H1 (cell line): ENCODE data around the gene MRPS2. TPM values are rescaled to one million over a fixed set of nuclear protein-coding genes. Genes with fewer than 3 reads are reported as not detected.

Experiments
- ASH2L ChIP-seq: fragments of 200-600, 300-600 bp; sonication (generic); IDR thresholded peaks from one replicate; pipeline ENCODE4 v1.7.1; 2017; ENCODE audit warnings: low read length
- BACH1 ChIP-seq: IDR thresholded peaks from 2 replicates; pipeline ENCODE4 v1.6.1; 2012; ENCODE audit warnings: low read length, improper control_type of control experiment
- CHD7 ChIP-seq: fragments of 300-600 bp; sonication (generic); IDR thresholded peaks from 2 replicates; pipeline ENCODE4 v1.7.1; 2012; ENCODE audit warnings: low read length, moderate library complexity, mild to moderate bottlenecking, inconsistent platforms; ENCODE audit not compliant: insufficient replicate concordance
- GTF2F1 ChIP-seq: IDR thresholded peaks from 2 replicates; pipeline ENCODE4 v1.6.1; 2012; ENCODE audit warnings: low read depth, low read length, improper control_type of control experiment, borderline replicate concordance
- KDM4A ChIP-seq: IDR thresholded peaks from one replicate; pipeline ENCODE4 v1.7.1; 2012; ENCODE audit warnings: low read depth, mild to moderate bottlenecking, moderate library complexity, low read length, inconsistent platforms; ENCODE audit not compliant: severe bottlenecking
- MAX ChIP-seq: IDR thresholded peaks from 2 replicates; pipeline ENCODE4 v1.6.1; 2012; ENCODE audit warnings: inconsistent platforms
- POU5F1 ChIP-seq: IDR thresholded peaks from 2 replicates; pipeline ENCODE4 v1.6.1; 2011; ENCODE audit warnings: low read depth, mild to moderate bottlenecking, low read length, moderate library complexity
- SP2 ChIP-seq: IDR thresholded peaks from 2 replicates; pipeline ENCODE4 v1.6.1; 2012; ENCODE audit warnings: mild to moderate bottlenecking, low read length, inconsistent platforms
- TAF1 ChIP-seq: IDR thresholded peaks from 2 replicates; pipeline ENCODE4 v1.6.1; 2011; ENCODE audit warnings: mild to moderate bottlenecking, low read depth, low read length
- polyA plus RNA-seq, 7 experiments: library from polyadenylated mRNA; depleted of rRNA in 3 of 7; stranded (reverse) in 5 of 7; unstranded in 2 of 7; fragments of >200 nt in 5 of 7; fragments of 200-250 nt in 2 of 7; gene quantifications; 1 replicate in 5 of 7; 2 replicates in 1 of 7; 4 replicates in 1 of 7; pipeline versions ENCODE4 v1.2.1 to v1.2.3, GENCODE V29; 2011 to 2013; ENCODE audit warnings: missing spikeins in 2 of 7, mixed read lengths in 2 of 7
- total RNA-seq: library from RNA; stranded (reverse); fragmentation: NEBNext Ultra II Directional; extraction: Animal tissue kit (Norgen Biotek cat#: 25700); gene quantifications from 2 replicates; pipeline ENCODE4 v1.2.1, GENCODE V29; 2021

MRPS2 gene
- total and polyA plus RNA-seq, 2 of the 8 experiments (the other 6 are each of a cell fraction or from before 2014, with no cell fraction given), result 78.6 to 476 TPM

- peak; percentile 55; the same call in 1 of the 2 replicates for TF ChIP-seq GTF2F1
- TF ChIP-seq POU5F1, result no peak
- TF ChIP-seq CHD7, result no peak
- peak; percentile 74 for TF ChIP-seq MAX
- peak; percentile 37 for TF ChIP-seq ASH2L
- peak; percentile 32; the same call in 1 of the 2 replicates for TF ChIP-seq TAF1
- TF ChIP-seq BACH1, result peak; percentile 44; the same call in 1 of the 2 replicates
- TF ChIP-seq SP2, result no peak
- TF ChIP-seq KDM4A, result peak; percentile 32
Measured at GRCh38 chr9:135499326-135500070, 984 bp upstream of the MRPS2 start (continued).
